Esophagus muscularis mucosa (tissue), 4 donors: ENCODE results near the gene MTCH1.

ENCODE experiments used
- EP300 ChIP-seq: sonication (generic); formaldehyde crosslinking; IDR thresholded peaks from one replicate; pipeline ENCODE4 v1.6.1; 2017; ENCODE audit warnings: antibody characterized with exemption
- POLR2A ChIP-seq: fragments of 450-650 bp; IDR thresholded peaks from one replicate; pipeline ENCODE4 v1.6.1; 2017; ENCODE audit warnings: antibody characterized with exemption, moderate library complexity, mild to moderate bottlenecking, low read depth
- POLR2AphosphoS5 ChIP-seq, 2 donors: sonication (generic); formaldehyde crosslinking; IDR thresholded peaks; one replicate each; pipeline ENCODE4 v1.6.1; 2017; ENCODE audit warnings: antibody characterized with exemption in 2 of 2
- TF ChIP-seq, protein P1 (sequence below), 3 experiments: fragments of 200-600 bp in 2 of 3; fragments of 450-650 bp in 1 of 3; sonication (generic) in 2 of 3; IDR thresholded peaks; one replicate each; pipeline ENCODE4 v1.5.1; 2017 to 2019; ENCODE audit warnings: antibody characterized with exemption in 3 of 3, mild to moderate bottlenecking in 2 of 3, moderate library complexity in 1 of 3

- TF ChIP-seq EP300 (no peak), POLR2A (peak; percentile 96), POLR2AphosphoS5 (IDR thresholded peaks at IDR 0.05) (peak; percentile 89 to 94)
- TF ChIP-seq, protein P1, sequence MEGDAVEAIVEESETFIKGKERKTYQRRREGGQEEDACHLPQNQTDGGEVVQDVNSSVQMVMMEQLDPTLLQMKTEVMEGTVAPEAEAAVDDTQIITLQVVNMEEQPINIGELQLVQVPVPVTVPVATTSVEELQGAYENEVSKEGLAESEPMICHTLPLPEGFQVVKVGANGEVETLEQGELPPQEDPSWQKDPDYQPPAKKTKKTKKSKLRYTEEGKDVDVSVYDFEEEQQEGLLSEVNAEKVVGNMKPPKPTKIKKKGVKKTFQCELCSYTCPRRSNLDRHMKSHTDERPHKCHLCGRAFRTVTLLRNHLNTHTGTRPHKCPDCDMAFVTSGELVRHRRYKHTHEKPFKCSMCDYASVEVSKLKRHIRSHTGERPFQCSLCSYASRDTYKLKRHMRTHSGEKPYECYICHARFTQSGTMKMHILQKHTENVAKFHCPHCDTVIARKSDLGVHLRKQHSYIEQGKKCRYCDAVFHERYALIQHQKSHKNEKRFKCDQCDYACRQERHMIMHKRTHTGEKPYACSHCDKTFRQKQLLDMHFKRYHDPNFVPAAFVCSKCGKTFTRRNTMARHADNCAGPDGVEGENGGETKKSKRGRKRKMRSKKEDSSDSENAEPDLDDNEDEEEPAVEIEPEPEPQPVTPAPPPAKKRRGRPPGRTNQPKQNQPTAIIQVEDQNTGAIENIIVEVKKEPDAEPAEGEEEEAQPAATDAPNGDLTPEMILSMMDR (IDR thresholded peaks at IDR 0.05), result peak in 1 of 3 experiments; percentile 17
Measured at GRCh38 chr6:36985808-36986703, at the start of gene MTCH1.
